ENCODE results near the gene SYNDIG1. TPM values are rescaled to one million over a fixed set of nuclear protein-coding genes. Genes with fewer than 3 reads are reported as not detected.

Gene SYNDIG1
- total RNA-seq, 1 donor from 2014 or later: 5.7 TPM

GRCh38 chr20:24677626-24678315 is 208.3 kb downstream of the SYNDIG1 start:
- H3K4me3 ChIP-seq (ENCODE audit: insufficient read depth, low read depth, low read length): no peak overlapping the region
- no peaks in the 10 kb centered on the region for H3K9me3 ChIP-seq (ENCODE audit: insufficient read depth, low read depth, low read length)
- H3K4me2 ChIP-seq (ENCODE audit: low read length): no peak overlapping the region
- DNase-seq (ENCODE audit: low read depth) (no peak), FAIRE-seq (no peak)
- no peak for TF ChIP-seq CTCF (IDR thresholded peaks at IDR 0.05; ENCODE audit: insufficient read depth, low read depth, low read length)
- no peak for TF ChIP-seq EZH2 (IDR thresholded peaks at IDR 0.05; ENCODE audit: insufficient read depth, low read length)
- H3K36me3 ChIP-seq (ENCODE audit: insufficient read depth, low read length): no peaks in the 10 kb centered on the region
- Mint-ChIP-seq H3K4me3 (ENCODE audit: unreplicated experiment) (no peak overlapping the region), H3K27me3 (ENCODE audit: low read depth, unreplicated experiment) (peaks cover 10% of the 10 kb centered on the region), H3K4me1 (ENCODE audit: low read depth, unreplicated experiment) (peaks cover 31% of the 10 kb centered on the region), H3K9me3 (ENCODE audit: unreplicated experiment) (no peaks in the 10 kb centered on the region), H3K27ac (ENCODE audit: unreplicated experiment) (no peak overlapping the region), H3K36me3 (ENCODE audit: low read depth, unreplicated experiment) (peaks cover 3% of the 10 kb centered on the region)
- H3K27ac ChIP-seq (ENCODE audit: low read depth, low read length): no peak overlapping the region
- no peak overlapping the region for H2AFZ ChIP-seq (ENCODE audit: low read depth, low read length)
- no peaks in the 10 kb centered on the region for H4K20me1 ChIP-seq (ENCODE audit: insufficient read depth, low read length)
- H3K9ac ChIP-seq (ENCODE audit: low read length): no peak overlapping the region
- peaks cover 16% of the 10 kb centered on the region for H3K4me1 ChIP-seq (ENCODE audit: insufficient read depth, low read length)
- H3K27me3 ChIP-seq (ENCODE audit: insufficient read depth, low read length): no peaks in the 10 kb centered on the region
- H3K79me2 ChIP-seq (ENCODE audit: insufficient read depth, low read length): no peaks in the 10 kb centered on the region

DNA sequence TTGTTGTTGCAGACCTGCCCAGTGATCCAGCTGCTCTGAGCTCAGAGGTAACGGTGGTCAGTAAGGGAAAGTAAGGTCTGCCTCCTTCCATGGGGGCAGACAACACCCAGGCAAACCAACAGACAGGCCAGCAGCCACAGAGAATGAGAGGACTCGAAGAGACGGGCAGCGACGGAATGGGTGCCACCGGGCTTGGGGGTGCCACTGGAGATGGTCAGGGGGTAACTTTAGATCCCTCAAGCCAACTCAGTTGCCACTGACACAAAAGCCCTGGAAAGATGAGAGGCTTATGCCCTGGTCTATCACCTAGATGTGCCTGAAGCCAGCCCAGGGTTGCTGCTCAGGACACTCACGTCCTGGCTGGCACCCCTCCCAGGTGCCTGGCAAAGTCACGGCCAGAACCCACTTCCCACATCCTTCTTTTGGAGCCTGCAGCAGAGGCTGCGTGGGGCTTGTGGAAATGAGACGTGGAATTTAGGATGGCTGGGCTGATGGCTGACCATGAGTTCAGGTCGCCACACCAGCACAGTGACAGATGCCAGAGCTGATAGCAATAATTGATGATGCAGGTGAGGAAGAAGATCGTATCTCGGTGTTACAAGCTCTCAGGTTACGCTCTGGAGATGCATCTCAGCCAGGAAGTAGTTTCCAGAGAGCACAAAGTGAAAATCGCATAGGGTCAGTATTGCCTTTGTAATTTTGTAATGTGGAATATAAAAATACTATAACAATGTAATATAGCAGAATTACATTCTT is 209.1 kb downstream of the SYNDIG1 start:
- no peak for FAIRE-seq

More for the DNA sequence above, 209.1 kb downstream of the SYNDIG1 start:
- no peak for DNase-seq (ENCODE audit: low read depth)
- no peak overlapping the region for H3K27ac Mint-ChIP-seq (ENCODE audit: unreplicated experiment)
- Histone ChIP-seq H2AFZ (ENCODE audit: low read depth, low read length) (no peak overlapping the region), H3K4me2 (ENCODE audit: low read length) (no peak overlapping the region), H3K9ac (ENCODE audit: low read length) (no peak overlapping the region), H3K27me3 (ENCODE audit: insufficient read depth, low read length) (no peaks in the 10 kb centered on the region), H3K36me3 (ENCODE audit: insufficient read depth, low read length) (no peaks in the 10 kb centered on the region), H4K20me1 (ENCODE audit: insufficient read depth, low read length) (no peaks in the 10 kb centered on the region), H3K4me3 (ENCODE audit: insufficient read depth, low read depth, low read length) (no peak overlapping the region), H3K4me1 (ENCODE audit: insufficient read depth, low read length) (peaks cover 11% of the 10 kb centered on the region), H3K27ac (ENCODE audit: low read depth, low read length) (no peak overlapping the region), H3K9me3 (ENCODE audit: insufficient read depth, low read depth, low read length) (no peaks in the 10 kb centered on the region), H3K79me2 (ENCODE audit: insufficient read depth, low read length) (no peaks in the 10 kb centered on the region)
- H3K36me3 Mint-ChIP-seq (ENCODE audit: low read depth, unreplicated experiment): peaks cover 3% of the 10 kb centered on the region
- H3K4me1 Mint-ChIP-seq (ENCODE audit: low read depth, unreplicated experiment): peaks cover 23% of the 10 kb centered on the region
- H3K27me3 Mint-ChIP-seq (ENCODE audit: low read depth, unreplicated experiment): peaks cover 10% of the 10 kb centered on the region
- H3K9me3 Mint-ChIP-seq (ENCODE audit: unreplicated experiment): no peaks in the 10 kb centered on the region
- TF ChIP-seq CTCF (IDR thresholded peaks at IDR 0.05; ENCODE audit: insufficient read depth, low read depth, low read length) (no peak), EZH2 (IDR thresholded peaks at IDR 0.05; ENCODE audit: insufficient read depth, low read length) (no peak)
- no peak overlapping the region for H3K4me3 Mint-ChIP-seq (ENCODE audit: unreplicated experiment)

All from astrocyte (in vitro differentiated cells and primary cell).